Measurements from ENCODE around the gene CNRIP1. TPM values are rescaled to one million over a fixed set of nuclear protein-coding genes. Genes with fewer than 3 reads are reported as not detected.

The CNRIP1 gene
- total RNA-seq, 2 experiments from 2014 or later, result not detected

DNA sequence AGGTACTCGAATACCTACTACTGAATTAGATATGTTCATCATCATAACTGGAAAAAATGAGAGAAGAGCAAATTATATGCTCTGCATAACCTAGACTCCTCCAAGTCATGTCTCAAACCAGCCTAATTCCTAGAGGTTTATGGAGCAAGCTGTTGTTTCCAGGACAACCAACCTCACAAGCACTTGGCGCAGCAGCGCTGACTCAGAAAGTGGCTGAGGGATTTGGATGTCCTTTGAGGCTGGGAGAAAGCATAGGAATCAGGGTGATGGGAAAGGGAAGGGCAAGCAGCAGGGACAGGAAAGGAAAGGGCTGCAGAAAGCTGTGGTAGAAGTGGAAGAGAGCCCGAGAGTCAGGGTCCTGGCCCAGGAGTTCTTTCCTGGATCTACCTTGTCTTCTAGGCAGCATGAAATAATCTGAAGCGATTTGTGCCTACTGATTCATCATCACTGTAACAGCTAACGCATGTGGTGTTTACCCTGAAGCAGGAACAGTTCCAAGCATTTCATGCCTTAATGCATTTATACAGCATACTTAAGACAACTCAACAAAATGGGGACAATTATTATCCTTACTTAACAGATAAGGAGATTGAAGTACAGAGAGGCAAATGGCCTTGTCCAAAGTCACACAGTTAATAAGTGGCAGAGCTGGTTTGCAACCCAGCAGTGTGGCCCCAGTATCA is 49.0 kb upstream of the CNRIP1 start:
- intact Hi-C loops (cut with micrococcal nuclease; ENCODE audit: unreplicated experiment), result loop anchor here (10.0 kb wide), 3 partner anchors 356 to 536 kb away; no protein-coding TSS in a partner anchor
- Histone ChIP-seq H3K36me3 (ENCODE audit: insufficient read depth, low read length) (peaks cover 45% of the 10 kb centered on the region), H4K20me1 (ENCODE audit: insufficient read depth, low read length) (no peaks in the 10 kb centered on the region), H3K9me3 (ENCODE audit: low read length) (peaks cover 18% of the 10 kb centered on the region), H3K9me2 (ENCODE audit: insufficient read depth, low read length) (no peaks in the 10 kb centered on the region), H3K4me3 (ENCODE audit: low read depth, low read length, poor library complexity, severe bottlenecking) (no peak overlapping the region), H3K4me2 (ENCODE audit: low read length) (peak overlapping the region; percentile 84; the same call in 1 of the 2 replicates), H3K79me2 (ENCODE audit: insufficient read depth, low read depth, low read length) (peaks cover 82% of the 10 kb centered on the region), H3K4me1 (ENCODE audit: insufficient read depth, low read length, poor library complexity, severe bottlenecking) (peaks cover 44% of the 10 kb centered on the region), H2AFZ (ENCODE audit: low read length) (no peak overlapping the region; the same call in 1 of the 2 replicates), H3K27ac (ENCODE audit: low read depth, low read length, poor library complexity, severe bottlenecking) (no peak overlapping the region)
- no peak for TF ChIP-seq CTCF (conservative IDR thresholded peaks at IDR 0.05; ENCODE audit: low read length)
- TF ChIP-seq EZH2phosphoT487 (IDR thresholded peaks at IDR 0.05; ENCODE audit: borderline replicate concordance, low read depth, low read length), result no peak
- POLR2A ChIA-PET, result interaction anchor here (0.6 kb wide), 1 partner anchor 19 kb away, joined by 3 read pairs; no protein-coding TSS in a partner anchor
- BruUV-seq (replicated peaks), result no TSS peak
- DNase-seq (ENCODE audit: low spot score), result peak; percentile 20
- CTCF ChIA-PET (ENCODE audit: unreplicated experiment), result no interaction called here

DNA sequence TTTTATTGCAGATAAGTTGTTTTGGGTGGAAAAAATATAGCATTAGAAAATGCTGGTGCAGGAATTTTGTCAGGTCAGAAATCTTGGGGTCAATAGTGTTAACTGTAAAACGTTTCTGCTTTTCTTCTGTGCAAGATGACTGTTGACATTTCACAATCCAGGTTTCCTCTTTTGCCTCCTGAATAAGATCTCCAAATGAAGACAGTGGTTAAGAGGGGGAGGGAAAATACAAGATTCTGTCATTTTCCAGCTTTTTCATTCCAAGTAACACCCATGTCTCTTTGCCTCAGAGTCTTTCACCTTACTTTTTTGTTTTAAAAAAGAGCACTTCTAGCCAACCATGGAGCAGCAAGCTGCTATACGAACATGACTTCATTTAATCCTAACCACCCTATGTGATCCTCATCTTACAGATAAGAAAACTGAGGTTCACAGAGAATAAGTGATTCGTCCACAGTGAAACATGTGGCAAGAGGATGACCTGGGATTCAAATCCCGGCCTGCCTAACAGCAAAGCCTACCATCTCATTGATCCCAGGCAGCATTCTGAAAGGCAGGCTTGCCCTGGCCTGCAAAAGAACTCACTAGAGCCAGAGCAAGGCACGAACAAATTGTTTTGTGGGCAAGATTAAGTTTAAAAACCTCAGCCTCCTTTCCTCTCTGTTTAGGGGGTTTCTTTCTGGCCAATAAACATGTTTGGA is 48.4 kb upstream of the CNRIP1 start:
- Histone ChIP-seq H3K4me2 (ENCODE audit: low read length) (peak overlapping the region; percentile 84), H3K9me2 (ENCODE audit: insufficient read depth, low read length) (no peaks in the 10 kb centered on the region), H2AFZ (ENCODE audit: low read length) (no peak overlapping the region; the same call in 1 of the 2 replicates), H4K20me1 (ENCODE audit: insufficient read depth, low read length) (no peaks in the 10 kb centered on the region), H3K9me3 (ENCODE audit: low read length) (peaks cover 18% of the 10 kb centered on the region), H3K36me3 (ENCODE audit: insufficient read depth, low read length) (peaks cover 44% of the 10 kb centered on the region), H3K4me3 (ENCODE audit: low read depth, low read length, poor library complexity, severe bottlenecking) (peak overlapping the region; percentile 74), H3K27ac (ENCODE audit: low read depth, low read length, poor library complexity, severe bottlenecking) (no peak overlapping the region), H3K4me1 (ENCODE audit: insufficient read depth, low read length, poor library complexity, severe bottlenecking) (peaks cover 51% of the 10 kb centered on the region), H3K79me2 (ENCODE audit: insufficient read depth, low read depth, low read length) (peaks cover 78% of the 10 kb centered on the region)
- no TSS peak for BruUV-seq (replicated peaks)
- TF ChIP-seq EZH2phosphoT487 (IDR thresholded peaks at IDR 0.05; ENCODE audit: borderline replicate concordance, low read depth, low read length), result no peak
- no peak for TF ChIP-seq CTCF (conservative IDR thresholded peaks at IDR 0.05; ENCODE audit: low read length)
- POLR2A ChIA-PET, result interaction anchor here (0.6 to 3.4 kb wide), 3 partner anchors 11 to 514 kb away, joined by 3 to 22 read pairs (median 7); no protein-coding TSS in a partner anchor
- CTCF ChIA-PET (ENCODE audit: unreplicated experiment), result interaction anchor here (0.8 kb wide), 1 partner anchor 56 kb away, joined by 3 read pairs; no protein-coding TSS in a partner anchor
- no peak for DNase-seq (ENCODE audit: low spot score)
- intact Hi-C loops (cut with micrococcal nuclease; ENCODE audit: unreplicated experiment), result loop anchor here (10.0 kb wide), 3 partner anchors 357 to 537 kb away; no protein-coding TSS in a partner anchor

Measured in OCI-LY7 (cell line).